Natural killer cell (primary cell): ENCODE measurements around the gene MYO5B. TPM values are rescaled to one million over a fixed set of nuclear protein-coding genes. Genes with fewer than 3 reads are reported as not detected.

ENCODE experiments used
- ATAC-seq, 3 donors: fragments of 150-1000 bp in 2 of 3; fragments of 200-7000 bp in 1 of 3; cut with Tn5 transposase; 1 replicate in 1 of 3; 2 replicates in 2 of 3; pipeline ENCODE4 v1.10.0; 2021; ENCODE audit warnings: mild to moderate bottlenecking in 2 of 3, moderate library complexity in 2 of 3
- DNase-seq, 2 donors: peaks; one replicate each; pipeline versions ENCODE4 v3.0.0 to v3.0.0-alpha.2; 2013 to 2021; ENCODE audit warnings: mixed read lengths in 1 of 2
- H3K27ac ChIP-seq: one replicate; pipeline ENCODE4 v1.5.1; 2013; ENCODE audit warnings: mild to moderate bottlenecking, low read length
- H3K27me3 ChIP-seq: one replicate; pipeline ENCODE4 v1.6.1; 2013; ENCODE audit warnings: low read length; ENCODE audit not compliant: control insufficient read depth, insufficient read depth
- H3K36me3 ChIP-seq: one replicate; pipeline ENCODE4 v1.6.1; 2013; ENCODE audit warnings: low read length; ENCODE audit not compliant: control insufficient read depth, insufficient read depth
- H3K4me1 ChIP-seq: one replicate; pipeline ENCODE4 v1.6.1; 2013; ENCODE audit warnings: low read length; ENCODE audit not compliant: control insufficient read depth, insufficient read depth
- H3K4me3 ChIP-seq: one replicate; pipeline ENCODE4 v1.5.1; 2013; ENCODE audit warnings: low read length
- H3K9me3 ChIP-seq: one replicate; pipeline ENCODE4 v1.6.1; 2013; ENCODE audit warnings: low read length; ENCODE audit not compliant: control insufficient read depth, insufficient read depth
- H3K27ac Mint-ChIP-seq, 2 donors: one replicate each; pipeline ENCODE4 v1.8.0; 2022; ENCODE audit warnings: mild to moderate bottlenecking in 2 of 2, mixed read lengths in 2 of 2, moderate library complexity in 1 of 2
- H3K27me3 Mint-ChIP-seq, 2 donors: one replicate each; pipeline ENCODE4 v1.8.0; 2022; ENCODE audit warnings: low read depth in 2 of 2, mixed read lengths in 2 of 2
- H3K36me3 Mint-ChIP-seq: one replicate; pipeline ENCODE4 v1.8.0; 2022; ENCODE audit warnings: mixed read lengths
- H3K4me1 Mint-ChIP-seq, 2 donors: one replicate each; pipeline ENCODE4 v1.8.0; 2022; ENCODE audit warnings: mixed read lengths in 2 of 2
- H3K4me3 Mint-ChIP-seq: one replicate; pipeline ENCODE4 v1.8.0; 2022; ENCODE audit warnings: mild to moderate bottlenecking, moderate library complexity, mixed read lengths
- H3K9me3 Mint-ChIP-seq, 2 donors: one replicate each; pipeline ENCODE4 v1.8.0; 2022; ENCODE audit warnings: mixed read lengths in 2 of 2
- WGBS: methylation state at CpG from one replicate; pipeline ENCODE4 v1.1.7; 2013; ENCODE audit warnings: missing lambda C conversion rate; ENCODE audit not compliant: insufficient coverage; 5-methylcytosine and 5-hydroxymethylcytosine counted together
- intact Hi-C: fragments of 100-400 bp; cut with micrococcal nuclease; formaldehyde crosslinking; loops from one replicate; pipeline ENCODE4 v1.14.2; 2022
- total RNA-seq, 4 donors: library from RNA; stranded (reverse); fragments of 120-200 nt in 1 of 4; gene quantifications; one replicate each; pipeline versions ENCODE4 v1.2.3 to v1.2.4, GENCODE V29; 2013 to 2022
- TF ChIP-seq, protein P1 (sequence below): fragments of 200-600 bp; IDR thresholded peaks from one replicate; pipeline ENCODE4 v1.8.0; 2022; ENCODE audit warnings: antibody characterized with exemption

MYO5B gene
- total RNA-seq, 3 donors from 2014 or later (not counting 1 experiment from before 2014, with no cell fraction given): 0.33 TPM; not detected in 2

DNA sequence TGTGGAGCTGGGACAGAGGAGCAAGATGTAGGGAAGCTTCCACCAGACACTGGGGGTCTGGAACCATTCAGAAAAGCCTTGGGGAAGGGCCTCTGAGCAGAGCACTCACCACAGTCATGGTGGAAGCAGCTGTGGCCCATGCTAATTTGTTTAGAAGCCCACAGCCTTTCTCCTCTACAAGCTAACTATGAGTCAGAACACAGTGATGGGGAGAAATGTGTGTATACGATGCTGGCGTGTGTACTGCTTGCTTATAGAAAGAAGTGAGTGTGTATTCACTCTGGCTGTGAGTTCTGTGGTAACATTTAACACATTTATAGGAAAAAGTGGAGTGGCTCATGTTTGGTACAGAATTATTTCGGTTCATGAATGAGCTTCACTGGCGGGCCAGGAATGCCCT is 224.6 kb downstream of the MYO5B start:
- H3K4me1 Mint-ChIP-seq: no peaks in the 10 kb centered on the region

DNA sequence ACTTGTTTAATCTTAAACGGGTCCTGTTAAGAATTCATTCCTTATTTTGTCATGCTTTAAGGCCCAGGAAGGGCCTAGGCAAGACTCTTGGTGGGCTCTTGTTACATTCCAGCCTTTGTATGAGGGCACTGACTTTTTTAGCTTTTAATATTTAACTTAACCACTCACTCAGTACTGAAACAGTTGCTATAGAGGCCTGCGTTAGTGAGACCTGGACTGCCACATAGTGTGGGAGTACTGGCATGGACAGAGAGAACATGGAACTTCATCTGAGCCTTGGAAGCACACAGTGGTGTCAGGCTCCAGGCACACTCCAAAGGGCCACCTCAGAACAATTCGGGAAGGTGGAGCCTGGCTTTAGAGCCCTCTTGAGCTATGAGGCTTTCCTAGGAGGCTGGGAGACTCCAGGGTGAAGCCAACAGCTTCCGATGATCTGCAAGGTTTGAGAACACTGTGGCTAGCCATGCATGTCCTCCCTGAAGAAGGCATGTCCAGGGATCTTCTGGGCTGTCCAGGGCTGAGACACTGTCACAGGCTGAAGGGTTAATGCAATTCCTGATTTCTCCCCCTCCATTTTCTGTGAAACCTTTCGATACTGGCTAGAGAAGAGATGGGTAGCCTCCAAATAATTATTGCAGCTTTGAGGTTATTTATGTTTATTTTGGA is 226.2 kb downstream of the MYO5B start:
- H3K4me1 ChIP-seq: no peaks in the 10 kb centered on the region
- no peak overlapping the region for H3K4me3 ChIP-seq
- no peaks in the 10 kb centered on the region for H3K36me3 Mint-ChIP-seq
- no peak overlapping the region for H3K4me3 Mint-ChIP-seq
- H3K36me3 ChIP-seq: no peaks in the 10 kb centered on the region
- no peak overlapping the region for H3K27ac Mint-ChIP-seq
- ATAC-seq: no peak
- DNase-seq: no peak
- H3K9me3 Mint-ChIP-seq: no peaks in the 10 kb centered on the region
- H3K27me3 ChIP-seq: peaks cover 8% of the 10 kb centered on the region
- H3K27me3 Mint-ChIP-seq: peaks cover 16 to 28% of the 10 kb centered on the region in 2 donors
- H3K27ac ChIP-seq: no peak overlapping the region
- WGBS: 80% methylated on average over 4 of the region's 5 CpGs
- TF ChIP-seq, protein P1, sequence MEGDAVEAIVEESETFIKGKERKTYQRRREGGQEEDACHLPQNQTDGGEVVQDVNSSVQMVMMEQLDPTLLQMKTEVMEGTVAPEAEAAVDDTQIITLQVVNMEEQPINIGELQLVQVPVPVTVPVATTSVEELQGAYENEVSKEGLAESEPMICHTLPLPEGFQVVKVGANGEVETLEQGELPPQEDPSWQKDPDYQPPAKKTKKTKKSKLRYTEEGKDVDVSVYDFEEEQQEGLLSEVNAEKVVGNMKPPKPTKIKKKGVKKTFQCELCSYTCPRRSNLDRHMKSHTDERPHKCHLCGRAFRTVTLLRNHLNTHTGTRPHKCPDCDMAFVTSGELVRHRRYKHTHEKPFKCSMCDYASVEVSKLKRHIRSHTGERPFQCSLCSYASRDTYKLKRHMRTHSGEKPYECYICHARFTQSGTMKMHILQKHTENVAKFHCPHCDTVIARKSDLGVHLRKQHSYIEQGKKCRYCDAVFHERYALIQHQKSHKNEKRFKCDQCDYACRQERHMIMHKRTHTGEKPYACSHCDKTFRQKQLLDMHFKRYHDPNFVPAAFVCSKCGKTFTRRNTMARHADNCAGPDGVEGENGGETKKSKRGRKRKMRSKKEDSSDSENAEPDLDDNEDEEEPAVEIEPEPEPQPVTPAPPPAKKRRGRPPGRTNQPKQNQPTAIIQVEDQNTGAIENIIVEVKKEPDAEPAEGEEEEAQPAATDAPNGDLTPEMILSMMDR: no peak
- no peaks in the 10 kb centered on the region for H3K9me3 ChIP-seq
- H3K4me1 Mint-ChIP-seq: no peaks in the 10 kb centered on the region
- intact Hi-C loops: no loop called here

More for the DNA sequence above, 224.6 kb downstream of the MYO5B start:
- no peak overlapping the region for H3K4me3 ChIP-seq
- no peak overlapping the region for H3K27ac Mint-ChIP-seq
- no peak overlapping the region for H3K4me3 Mint-ChIP-seq
- H3K36me3 ChIP-seq: no peaks in the 10 kb centered on the region
- H3K27me3 Mint-ChIP-seq: peaks cover 14 to 26% of the 10 kb centered on the region in 2 donors
- intact Hi-C loops: no loop called here
- H3K36me3 Mint-ChIP-seq: no peaks in the 10 kb centered on the region
- H3K4me1 ChIP-seq: no peaks in the 10 kb centered on the region
- H3K9me3 Mint-ChIP-seq: no peaks in the 10 kb centered on the region
- DNase-seq (no peak), ATAC-seq (no peak)
- H3K9me3 ChIP-seq: no peaks in the 10 kb centered on the region
- TF ChIP-seq, protein P1: no peak
- 88% methylated on average over 4 of the region's 4 CpGs for WGBS
- H3K27ac ChIP-seq: no peak overlapping the region
- peaks cover 5% of the 10 kb centered on the region for H3K27me3 ChIP-seq

DNA sequence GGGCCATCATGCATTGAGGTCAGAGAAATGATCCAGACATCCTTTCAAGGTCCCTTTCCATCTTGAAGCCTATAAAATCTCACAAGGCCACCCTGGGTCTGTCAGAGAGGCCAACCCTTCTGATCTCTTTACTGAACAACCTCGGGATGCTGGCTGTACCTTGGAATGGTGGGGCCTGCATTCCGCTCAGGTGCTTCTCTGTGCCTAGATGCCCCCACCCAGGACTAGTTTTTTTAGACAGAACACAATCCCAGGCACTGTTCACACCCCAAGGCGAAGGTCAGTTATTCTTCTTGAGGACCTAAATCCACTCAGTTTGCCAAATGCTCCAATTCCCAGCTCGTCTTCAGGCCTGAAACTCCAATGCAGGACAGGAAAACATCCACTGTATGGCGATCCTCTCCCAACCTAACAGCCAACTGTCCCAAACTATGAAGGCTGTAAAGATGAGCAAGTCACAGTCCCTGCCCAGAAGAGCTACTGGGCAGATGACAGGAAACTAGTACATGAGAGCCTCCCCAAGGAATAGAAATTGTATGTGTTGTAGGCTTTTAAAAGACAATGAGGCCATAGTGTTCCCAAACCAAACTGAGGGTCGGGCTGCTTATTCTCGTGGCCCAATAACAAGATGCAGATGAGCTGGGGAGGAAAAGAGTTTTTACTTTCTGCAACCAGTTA is 227.2 kb downstream of the MYO5B start:
- H3K9me3 Mint-ChIP-seq: no peaks in the 10 kb centered on the region
- WGBS: 89% methylated on average over 7 of the region's 7 CpGs

More for the DNA sequence above, 227.2 kb downstream of the MYO5B start:
- H3K27me3 Mint-ChIP-seq: peaks cover 19 to 33% of the 10 kb centered on the region in 2 donors
- no peaks in the 10 kb centered on the region for H3K4me1 ChIP-seq
- H3K27ac Mint-ChIP-seq: no peak overlapping the region
- no peak overlapping the region for H3K4me3 ChIP-seq
- no peak overlapping the region for H3K4me3 Mint-ChIP-seq
- no peak for DNase-seq
- no peaks in the 10 kb centered on the region for H3K9me3 ChIP-seq
- H3K36me3 Mint-ChIP-seq: no peaks in the 10 kb centered on the region
- intact Hi-C loops: no loop called here
- peaks cover 9% of the 10 kb centered on the region for H3K27me3 ChIP-seq
- TF ChIP-seq, protein P1: no peak
- H3K36me3 ChIP-seq: no peaks in the 10 kb centered on the region
- H3K27ac ChIP-seq: no peak overlapping the region
- ATAC-seq: no peak
- no peaks in the 10 kb centered on the region for H3K4me1 Mint-ChIP-seq
